Measurements from ENCODE around the gene DPH2. TPM values are rescaled to one million over a fixed set of nuclear protein-coding genes. Genes with fewer than 3 reads are reported as not detected.
A peak's percentile ranks its signal among the peaks of the same experiment; 100 is the strongest.

DPH2 gene
- total and polyA plus RNA-seq, 8 donors, result 6.4 to 93.2 (median 13.8) TPM

DNA sequence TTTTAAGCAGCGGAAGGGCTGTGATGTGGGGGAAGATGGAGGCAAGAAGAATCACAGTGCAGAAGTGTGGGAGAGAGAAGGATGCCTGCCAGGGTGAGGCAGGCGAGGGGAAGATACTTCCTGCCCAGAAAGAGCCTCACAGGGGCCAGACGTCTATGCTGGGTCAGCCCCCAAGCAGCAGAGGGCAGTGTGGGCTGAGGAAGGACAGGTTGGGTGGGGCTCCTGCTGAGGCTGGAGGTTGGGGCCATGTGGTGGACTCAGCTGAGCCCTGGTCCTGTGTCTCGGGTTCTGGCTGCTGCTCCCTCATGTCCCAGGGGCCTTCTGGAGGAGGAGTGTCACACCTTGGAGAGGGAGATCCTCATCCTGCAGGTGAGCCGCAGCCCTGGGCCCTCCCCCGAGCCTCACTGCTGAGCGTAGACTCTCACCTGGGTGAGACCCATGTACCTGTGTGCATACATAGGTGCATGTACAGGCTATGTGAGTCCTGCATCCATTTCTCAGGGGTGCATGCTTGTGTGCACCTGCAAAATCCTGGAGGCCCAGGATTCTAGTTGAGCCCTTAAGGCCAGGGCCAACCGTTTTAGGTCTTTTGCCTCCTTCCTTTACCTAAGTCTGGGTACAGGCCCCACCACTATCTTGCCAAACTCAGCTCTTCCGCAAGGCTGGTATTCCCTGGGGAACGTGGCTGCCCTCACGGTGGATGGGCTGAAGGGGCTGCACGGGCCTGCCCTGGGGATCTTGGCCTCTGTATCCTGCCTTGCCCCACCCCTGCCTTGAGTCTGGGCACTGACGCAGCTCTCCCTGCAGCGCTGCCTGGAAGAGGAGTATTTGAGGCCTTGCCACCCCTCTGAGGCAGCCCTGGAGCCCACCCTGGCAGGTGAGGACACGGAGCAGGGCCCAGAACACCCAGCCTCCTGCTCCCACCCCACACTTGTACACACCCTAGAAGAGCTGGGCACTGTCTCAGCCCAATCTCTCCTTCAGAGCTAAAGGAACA, 25.3 kb downstream of the DPH2 start:
- intact Hi-C loops (cut with DNase I; ENCODE audit: low total_unique reads), result no loop called here
- 70 to 80% (median 77%) methylated on average over 10 to 15 of the region's 15 CpGs for WGBS, 5 donors
- H3K9me3 ChIP-seq, result no peaks in the 10 kb centered on the region
- H3K27me3 ChIP-seq, result no peaks in the 10 kb centered on the region
- no peak overlapping the region for H3K27ac ChIP-seq
- TF ChIP-seq POLR2A (IDR thresholded peaks at IDR 0.05) (no peak), EP300 (IDR thresholded peaks at IDR 0.05) (no peak), POLR2AphosphoS5 (IDR thresholded peaks at IDR 0.05) (no peak)
- TF ChIP-seq, protein P1, sequence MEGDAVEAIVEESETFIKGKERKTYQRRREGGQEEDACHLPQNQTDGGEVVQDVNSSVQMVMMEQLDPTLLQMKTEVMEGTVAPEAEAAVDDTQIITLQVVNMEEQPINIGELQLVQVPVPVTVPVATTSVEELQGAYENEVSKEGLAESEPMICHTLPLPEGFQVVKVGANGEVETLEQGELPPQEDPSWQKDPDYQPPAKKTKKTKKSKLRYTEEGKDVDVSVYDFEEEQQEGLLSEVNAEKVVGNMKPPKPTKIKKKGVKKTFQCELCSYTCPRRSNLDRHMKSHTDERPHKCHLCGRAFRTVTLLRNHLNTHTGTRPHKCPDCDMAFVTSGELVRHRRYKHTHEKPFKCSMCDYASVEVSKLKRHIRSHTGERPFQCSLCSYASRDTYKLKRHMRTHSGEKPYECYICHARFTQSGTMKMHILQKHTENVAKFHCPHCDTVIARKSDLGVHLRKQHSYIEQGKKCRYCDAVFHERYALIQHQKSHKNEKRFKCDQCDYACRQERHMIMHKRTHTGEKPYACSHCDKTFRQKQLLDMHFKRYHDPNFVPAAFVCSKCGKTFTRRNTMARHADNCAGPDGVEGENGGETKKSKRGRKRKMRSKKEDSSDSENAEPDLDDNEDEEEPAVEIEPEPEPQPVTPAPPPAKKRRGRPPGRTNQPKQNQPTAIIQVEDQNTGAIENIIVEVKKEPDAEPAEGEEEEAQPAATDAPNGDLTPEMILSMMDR (IDR thresholded peaks at IDR 0.05), result no peak
- DNase-seq, result peak in 1 of 2 donors; percentile 69
- peaks cover 15 to 54% (median 32%) of the 10 kb centered on the region in 4 donors for H3K4me1 ChIP-seq
- no peak overlapping the region for H3K4me3 ChIP-seq
- H3K36me3 ChIP-seq, result peaks cover 0 to 6% (median under 1%) of the 10 kb centered on the region in 4 donors

DNA sequence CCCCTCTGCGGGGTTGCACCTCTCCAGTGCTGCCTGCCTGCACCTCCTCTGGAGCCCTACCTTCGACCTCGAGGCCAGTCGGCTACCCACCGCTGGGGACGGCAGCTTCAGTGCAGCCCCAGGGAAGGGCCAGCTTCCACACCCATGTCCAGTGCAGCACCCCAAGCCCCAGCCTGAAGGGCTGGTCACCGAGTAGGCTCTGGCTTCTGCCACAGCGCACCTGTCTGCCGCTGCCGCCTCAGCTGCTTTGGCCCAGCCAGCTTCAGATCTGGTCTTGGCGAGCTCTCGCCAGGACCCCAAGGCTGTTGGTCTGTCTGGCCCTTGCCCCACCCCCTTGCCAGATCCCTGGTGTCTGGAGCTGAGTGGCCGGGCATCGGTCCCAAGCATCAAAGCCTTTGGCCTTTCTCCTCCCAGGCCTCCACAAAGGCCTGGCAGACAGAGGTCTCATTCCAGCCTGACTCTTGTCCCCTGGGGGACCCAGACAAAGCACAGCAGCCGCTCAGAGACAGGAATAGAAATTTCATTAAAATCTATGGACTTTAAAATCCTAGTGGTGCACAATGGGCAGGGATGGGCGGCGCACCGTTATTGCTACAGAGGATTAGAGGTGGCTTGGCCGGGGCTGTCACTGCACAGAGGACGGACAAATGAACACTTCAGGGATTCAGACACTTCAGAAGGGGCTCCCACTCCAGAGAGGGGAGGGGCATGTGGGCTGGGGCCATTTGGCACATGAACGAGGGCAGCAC, 26.3 kb downstream of the DPH2 start:
- Histone ChIP-seq H3K36me3 (peaks cover 0 to 17% (median 11%) of the 10 kb centered on the region in 4 donors), H3K27me3 (no peaks in the 10 kb centered on the region), H3K27ac (peak overlapping the region in 1 of 5 donors; percentile 26), H3K4me1 (peaks cover 7 to 44% (median 23%) of the 10 kb centered on the region in 4 donors), H3K4me3 (no peak overlapping the region), H3K9me3 (no peaks in the 10 kb centered on the region)
- 80 to 87% (median 83%) methylated on average over 16 to 21 of the region's 21 CpGs for WGBS, 5 donors
- intact Hi-C loops (cut with DNase I; ENCODE audit: low total_unique reads), result no loop called here
- TF ChIP-seq POLR2AphosphoS5 (IDR thresholded peaks at IDR 0.05), result no peak
- TF ChIP-seq POLR2A (IDR thresholded peaks at IDR 0.05), result no peak
- TF ChIP-seq EP300 (IDR thresholded peaks at IDR 0.05), result no peak
- TF ChIP-seq, protein P1 (IDR thresholded peaks at IDR 0.05), result no peak
- peak in 1 of 2 donors; percentile 30 for DNase-seq

DNA sequence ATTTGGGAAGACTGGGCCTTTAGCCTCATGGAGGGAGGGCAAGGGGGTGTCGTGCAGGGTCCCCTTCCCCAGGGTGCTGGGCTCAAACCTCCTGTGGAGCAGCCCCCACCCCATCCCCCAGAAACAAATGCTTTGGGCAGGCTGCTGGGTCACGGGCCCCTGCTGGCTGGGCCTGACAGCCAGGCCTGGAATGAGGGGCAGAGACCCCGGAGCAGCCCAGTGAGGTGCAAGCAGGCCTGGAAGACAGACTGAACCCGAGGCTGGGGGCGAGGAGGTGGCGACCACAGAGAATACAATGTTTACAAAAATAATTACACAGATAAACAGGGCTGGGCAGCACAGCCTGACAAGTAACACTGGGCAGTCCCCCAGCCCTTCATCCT, 26.9 kb downstream of the DPH2 start:
- H3K27me3 ChIP-seq, result no peaks in the 10 kb centered on the region
- DNase-seq, result no peak
- H3K9me3 ChIP-seq, result no peaks in the 10 kb centered on the region
- H3K36me3 ChIP-seq, result peaks cover 0 to 18% (median 15%) of the 10 kb centered on the region in 4 donors
- WGBS, 5 donors, result 60 to 79% (median 65%) methylated on average over 5 to 6 of the region's 6 CpGs
- H3K27ac ChIP-seq, result peak overlapping the region in 1 of 5 donors; percentile 26
- TF ChIP-seq, protein P1 (IDR thresholded peaks at IDR 0.05), result no peak
- no peak for TF ChIP-seq POLR2A (IDR thresholded peaks at IDR 0.05)
- no peak for TF ChIP-seq POLR2AphosphoS5 (IDR thresholded peaks at IDR 0.05)
- TF ChIP-seq EP300 (IDR thresholded peaks at IDR 0.05), result no peak
- peaks cover 7 to 43% (median 22%) of the 10 kb centered on the region in 4 donors for H3K4me1 ChIP-seq
- H3K4me3 ChIP-seq, result no peak overlapping the region
- intact Hi-C loops (cut with DNase I; ENCODE audit: low total_unique reads), result no loop called here
